ENCODE data around the gene ATP8B3. TPM values are rescaled to one million over a fixed set of nuclear protein-coding genes. Genes with fewer than 3 reads are reported as not detected.

The ATP8B3 gene
- total RNA-seq, 1 donor from 2014 or later, result 1.1 TPM

GRCh38 chr19:1819341-1820255 is 7.5 kb upstream of the ATP8B3 start:
- Mint-ChIP-seq H3K27me3 (ENCODE audit: low read depth) (no peaks in the 10 kb centered on the region), H3K4me3 (no peak overlapping the region), H3K4me1 (no peaks in the 10 kb centered on the region), H3K27ac (ENCODE audit: unreplicated experiment) (no peak overlapping the region), H3K9me3 (no peaks in the 10 kb centered on the region), H3K36me3 (ENCODE audit: low read depth) (peaks cover 3% of the 10 kb centered on the region)
- DNase-seq (ENCODE audit: low read depth, low spot score), result no peak
- TF ChIP-seq CTCF (conservative IDR thresholded peaks at IDR 0.05), result no peak

DNA sequence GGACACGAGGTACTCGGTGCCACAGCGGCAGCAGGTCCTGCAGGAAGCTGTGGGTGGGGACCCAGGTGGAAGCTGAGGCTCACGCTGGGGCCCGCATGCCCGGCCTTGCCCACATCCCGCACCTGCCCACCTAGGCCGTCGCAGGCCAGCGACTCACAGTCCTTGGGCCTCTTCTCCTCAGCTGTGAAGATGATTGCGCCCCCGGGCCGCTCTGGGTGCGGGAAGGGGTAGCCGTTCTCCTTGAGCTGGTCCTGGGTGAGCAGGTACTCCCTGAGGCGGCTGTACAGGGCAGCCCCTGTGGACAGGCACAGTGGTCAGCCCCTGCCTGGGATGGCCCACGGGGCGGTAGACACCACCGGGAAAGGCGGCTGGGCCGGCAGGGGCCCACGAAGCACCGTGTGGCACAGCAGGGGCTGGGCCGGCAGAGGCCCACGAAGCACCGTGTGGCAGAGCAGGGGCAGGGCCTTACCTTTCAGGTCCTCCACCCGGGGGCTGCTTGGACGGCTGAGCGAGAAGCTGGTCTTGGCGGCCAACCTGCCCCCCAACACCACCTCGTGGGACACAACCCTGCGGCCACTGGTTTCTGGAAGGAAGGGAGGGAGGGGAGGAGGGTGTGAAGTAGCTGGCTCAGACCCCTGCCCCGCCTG is 6.6 kb upstream of the ATP8B3 start:
- H3K27me3 Mint-ChIP-seq (ENCODE audit: low read depth), result no peaks in the 10 kb centered on the region
- TF ChIP-seq CTCF (conservative IDR thresholded peaks at IDR 0.05), result no peak
- H3K27ac Mint-ChIP-seq (ENCODE audit: unreplicated experiment), result no peak overlapping the region
- peaks cover 3% of the 10 kb centered on the region for H3K36me3 Mint-ChIP-seq (ENCODE audit: low read depth)
- H3K9me3 Mint-ChIP-seq, result no peaks in the 10 kb centered on the region
- no peak for DNase-seq (ENCODE audit: low read depth, low spot score)
- H3K4me1 Mint-ChIP-seq, result no peaks in the 10 kb centered on the region
- H3K4me3 Mint-ChIP-seq, result no peak overlapping the region

- H3K9me3 Mint-ChIP-seq, result no peaks in the 10 kb centered on the region
These were observed 5.6 kb upstream of the ATP8B3 start for GRCh38 chr19:1817553-1818179.

DNA sequence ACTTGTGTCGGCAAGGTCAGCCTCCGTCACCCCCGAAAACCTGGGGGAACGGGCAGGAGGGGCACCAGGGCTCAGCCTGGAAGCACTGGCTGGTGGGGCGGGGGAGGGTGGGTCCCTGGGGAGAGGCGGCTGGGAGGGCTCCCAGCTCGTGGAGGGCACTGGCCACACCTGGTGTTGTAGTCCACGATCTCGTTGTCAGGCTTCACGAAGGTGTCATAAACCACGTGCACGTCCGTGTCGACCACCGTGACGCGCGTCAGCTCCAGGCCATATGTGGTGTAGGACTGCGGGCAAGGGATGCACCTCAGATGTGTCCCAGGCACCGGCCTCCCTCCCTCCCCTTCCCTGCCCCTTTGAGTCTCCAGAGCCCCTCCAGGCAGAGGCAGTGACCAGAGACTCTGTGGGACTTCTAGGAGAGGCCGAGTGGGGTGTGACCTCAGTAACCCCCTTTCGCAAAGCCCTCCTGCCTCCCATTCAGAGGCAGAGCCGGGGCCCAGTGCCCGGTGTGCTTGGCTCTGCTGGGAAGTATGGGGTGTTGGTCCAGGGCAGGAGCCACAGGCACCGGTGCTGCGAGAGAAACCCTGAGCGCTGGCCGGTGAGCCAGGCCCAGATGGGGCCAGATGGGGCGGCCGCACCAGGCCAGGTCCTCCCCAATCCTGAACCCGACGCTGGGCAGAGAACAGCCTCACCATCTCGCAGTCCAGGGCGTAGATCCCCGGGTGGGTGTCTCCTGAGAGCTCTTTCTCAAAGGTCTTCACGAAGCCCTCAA is 4.6 kb upstream of the ATP8B3 start:
- Mint-ChIP-seq H3K9me3 (no peaks in the 10 kb centered on the region), H3K27ac (ENCODE audit: unreplicated experiment) (no peak overlapping the region), H3K4me1 (peaks cover 11% of the 10 kb centered on the region), H3K36me3 (ENCODE audit: low read depth) (peaks cover 3% of the 10 kb centered on the region), H3K27me3 (ENCODE audit: low read depth) (peaks cover 8% of the 10 kb centered on the region), H3K4me3 (no peak overlapping the region)
- TF ChIP-seq CTCF (conservative IDR thresholded peaks at IDR 0.05), result no peak
- DNase-seq (ENCODE audit: low read depth, low spot score), result no peak

More at GRCh38 chr19:1817553-1818179, 5.6 kb upstream of the ATP8B3 start:
- Mint-ChIP-seq H3K4me3 (no peak overlapping the region), H3K36me3 (ENCODE audit: low read depth) (peaks cover 3% of the 10 kb centered on the region), H3K27ac (ENCODE audit: unreplicated experiment) (peak overlapping the region; percentile 78), H3K4me1 (peaks cover 6% of the 10 kb centered on the region), H3K27me3 (ENCODE audit: low read depth) (peaks cover 5% of the 10 kb centered on the region)
- DNase-seq (ENCODE audit: low read depth, low spot score), result no peak
- no peak for TF ChIP-seq CTCF (conservative IDR thresholded peaks at IDR 0.05)
